IMR-90 (cell line): ENCODE measurements around the gene CYTH2. TPM values are rescaled to one million over a fixed set of nuclear protein-coding genes. Genes with fewer than 3 reads are reported as not detected.

ENCODE experiments used
- ATAC-seq: fragments of 200-7000 bp; cut with Tn5 transposase; 2 replicates; pipeline ENCODE4 v1.9.1; 2020; ENCODE audit warnings: low read depth, mild to moderate bottlenecking, moderate library complexity
- BruUV-seq: library from RNA; stranded (reverse); fragments of 400-500 nt; replicated peaks from 2 replicates; lab custom pipeline; 2021; lab: Mats Ljungman, UMichigan
- CTCF ChIA-PET: fragments of 300-600 bp; formaldehyde crosslinking; extraction: SDS; loops from one replicate; lab custom pipeline; 2021; ENCODE audit warnings: antibody characterized with exemption; lab: Yijun Ruan, JAX
- POLR2A ChIA-PET: fragments of 300-600 bp; sonication (Branson Sonifier 250); formaldehyde crosslinking; loops from one replicate; lab custom pipeline; 2022; ENCODE audit warnings: antibody characterized with exemption; ENCODE audit not compliant: unreplicated experiment; lab: Charles Lee
- DNase-seq: peaks from one replicate; pipeline ENCODE4 v3.0.0; 2013
- H2AFZ ChIP-seq: replicated peaks from 2 replicates; pipeline ENCODE3; 2013; ENCODE audit warnings: low read length, mild to moderate bottlenecking; ENCODE audit not compliant: poor library complexity
- H2AK5ac ChIP-seq: 2 replicates; pipeline ENCODE4 v1.6.1; 2013; ENCODE audit warnings: low read depth, low read length, inconsistent platforms
- H2AK9ac ChIP-seq: replicated peaks from 2 replicates; pipeline ENCODE3; 2013; ENCODE audit warnings: mild to moderate bottlenecking, low read depth, low read length, moderate library complexity; ENCODE audit not compliant: poor library complexity
- H2BK120ac ChIP-seq: 2 replicates; pipeline ENCODE4 v1.6.1; 2013; ENCODE audit warnings: low read depth, low read length, inconsistent platforms
- H2BK15ac ChIP-seq: 3 replicates; pipeline ENCODE4 v1.6.1; 2013; ENCODE audit warnings: low read depth, low read length, inconsistent platforms
- H2BK20ac ChIP-seq: 2 replicates; pipeline ENCODE4 v1.6.1; 2013; ENCODE audit warnings: low read depth, mild to moderate bottlenecking, inconsistent platforms, low read length, moderate library complexity
- H2BK5ac ChIP-seq: 2 replicates; pipeline ENCODE4 v1.6.1; 2013; ENCODE audit warnings: mild to moderate bottlenecking, low read depth, low read length, inconsistent platforms; ENCODE audit not compliant: poor library complexity, severe bottlenecking
- H3K14ac ChIP-seq: replicated peaks from 2 replicates; pipeline ENCODE4 v1.6.1; 2013; ENCODE audit warnings: low read depth, low read length, inconsistent platforms
- H3K18ac ChIP-seq: 2 replicates; pipeline ENCODE4 v1.6.1; 2013; ENCODE audit warnings: low read depth, low read length, control low read depth
- H3K23ac ChIP-seq: 2 replicates; pipeline ENCODE4 v1.6.1; 2013; ENCODE audit warnings: low read depth, low read length, inconsistent platforms
- H3K27ac ChIP-seq: 2 replicates; pipeline ENCODE4 v1.5.1; 2013; ENCODE audit warnings: mild to moderate bottlenecking, control low read depth, low read length; ENCODE audit not compliant: insufficient read depth
- H3K27me3 ChIP-seq: 2 replicates; pipeline ENCODE4 v1.6.1; 2013; ENCODE audit warnings: low read length; ENCODE audit not compliant: control insufficient read depth, insufficient read depth
- H3K36me3 ChIP-seq: 2 replicates; pipeline ENCODE4 v1.6.1; 2013; ENCODE audit warnings: low read length, mixed read lengths; ENCODE audit not compliant: control insufficient read depth, insufficient read depth
- H3K4ac ChIP-seq: 2 replicates; pipeline ENCODE4 v1.6.1; 2013; ENCODE audit warnings: low read depth, low read length, inconsistent platforms
- H3K4me1 ChIP-seq: 2 replicates; pipeline ENCODE4 v1.6.1; 2013; ENCODE audit warnings: low read length, mixed read lengths; ENCODE audit not compliant: control insufficient read depth, insufficient read depth
- H3K4me2 ChIP-seq: 2 replicates; pipeline ENCODE4 v1.6.1; 2013; ENCODE audit warnings: low read depth, mild to moderate bottlenecking, control low read depth, low read length, moderate library complexity
- H3K4me3 ChIP-seq: 2 replicates; pipeline ENCODE4 v1.5.1; 2013; ENCODE audit warnings: low read depth, mild to moderate bottlenecking, control low read depth, low read length, moderate library complexity; ENCODE audit not compliant: insufficient read depth
- H3K56ac ChIP-seq: 2 replicates; pipeline ENCODE4 v1.6.1; 2013; ENCODE audit warnings: low read length, inconsistent platforms; ENCODE audit not compliant: insufficient read depth; ENCODE audit errors: extremely low read depth
- H3K79me1 ChIP-seq, 2 experiments: 2 replicates each; pipeline ENCODE4 v1.6.1; 2013; ENCODE audit warnings: low read length in 2 of 2, inconsistent platforms in 1 of 2, low read depth in 1 of 2
- H3K9ac ChIP-seq: 2 replicates; pipeline ENCODE4 v1.6.1; 2013; ENCODE audit warnings: low read depth, low read length, control low read depth
- H3K9me1 ChIP-seq: 2 replicates; pipeline ENCODE4 v1.6.1; 2013; ENCODE audit warnings: low read length, inconsistent platforms; ENCODE audit not compliant: insufficient read depth
- H3K9me3 ChIP-seq: 2 replicates; pipeline ENCODE4 v1.6.1; 2013; ENCODE audit warnings: low read length; ENCODE audit not compliant: control insufficient read depth, insufficient read depth
- H4K20me1 ChIP-seq: 2 replicates; pipeline ENCODE4 v1.6.1; 2013; ENCODE audit warnings: low read length, inconsistent platforms; ENCODE audit not compliant: insufficient read depth
- H4K5ac ChIP-seq: 2 replicates; pipeline ENCODE4 v1.6.1; 2013; ENCODE audit warnings: mild to moderate bottlenecking, low read depth, low read length, control low read depth
- H4K8ac ChIP-seq, 2 experiments: 2 replicates each; pipeline ENCODE4 v1.6.1; 2013; ENCODE audit warnings: low read depth in 2 of 2, low read length in 2 of 2, control low read depth in 1 of 2, inconsistent platforms in 1 of 2
- H4K91ac ChIP-seq: 2 replicates; pipeline ENCODE4 v1.6.1; 2013; ENCODE audit warnings: low read depth, low read length, inconsistent platforms; ENCODE audit not compliant: insufficient read depth
- BHLHE40 ChIP-seq: fragments of 150-350 bp; IDR thresholded peaks from 2 replicates; pipeline ENCODE4 v1.6.1; 2016; ENCODE audit warnings: mild to moderate bottlenecking, low read depth, low read length
- CEBPB ChIP-seq: IDR thresholded peaks from 2 replicates; pipeline ENCODE4 v1.6.1; 2012; ENCODE audit warnings: low read depth, low read length, improper control_type of control experiment
- CHD1 ChIP-seq: IDR thresholded peaks from 2 replicates; pipeline ENCODE4 v1.6.1; 2012; ENCODE audit warnings: low read depth, low read length, improper control_type of control experiment
- CTCF ChIP-seq: conservative IDR thresholded peaks from 2 replicates; pipeline ENCODE4 v1.5.1; 2012; ENCODE audit warnings: mild to moderate bottlenecking, low read depth, low read length, improper control_type of control experiment
- ELK1 ChIP-seq: fragments of 150-350 bp; IDR thresholded peaks from 2 replicates; pipeline ENCODE4 v1.6.1; 2016; ENCODE audit warnings: low read depth, mild to moderate bottlenecking, low read length, moderate library complexity, borderline replicate concordance
- FOS ChIP-seq: fragments of 150-350 bp; IDR thresholded peaks from 2 replicates; pipeline ENCODE4 v1.6.1; 2016; ENCODE audit warnings: low read depth, low read length
- MAFK ChIP-seq: IDR thresholded peaks from 2 replicates; pipeline ENCODE4 v1.6.1; 2012; ENCODE audit warnings: low read depth, low read length, improper control_type of control experiment
- MAZ ChIP-seq: IDR thresholded peaks from 2 replicates; pipeline ENCODE4 v1.6.1; 2012; ENCODE audit warnings: low read depth, mild to moderate bottlenecking, low read length, improper control_type of control experiment, moderate library complexity, borderline replicate concordance
- MXI1 ChIP-seq: IDR thresholded peaks from 2 replicates; pipeline ENCODE4 v1.6.1; 2012; ENCODE audit warnings: low read depth, mild to moderate bottlenecking, low read length, moderate library complexity, borderline replicate concordance
- NFE2L2 ChIP-seq: fragments of 150-350 bp; IDR thresholded peaks from 2 replicates; pipeline ENCODE4 v1.6.1; 2016; ENCODE audit warnings: low read depth, mild to moderate bottlenecking, low read length
- POLR2A ChIP-seq: IDR thresholded peaks from 2 replicates; pipeline ENCODE4 v1.6.1; 2012; ENCODE audit warnings: mild to moderate bottlenecking, low read depth, low read length
- RAD21 ChIP-seq: IDR thresholded peaks from 2 replicates; pipeline ENCODE4 v1.6.1; 2012; ENCODE audit warnings: low read length, improper control_type of control experiment
- RCOR1 ChIP-seq: IDR thresholded peaks from 2 replicates; pipeline ENCODE4 v1.6.1; 2012; ENCODE audit warnings: mild to moderate bottlenecking, low read length, improper control_type of control experiment; ENCODE audit not compliant: insufficient replicate concordance
- RFX5 ChIP-seq: IDR thresholded peaks from 2 replicates; pipeline ENCODE4 v1.8.0; 2012; ENCODE audit warnings: low read depth, mild to moderate bottlenecking, low read length, moderate library complexity
- SMC3 ChIP-seq: fragments of 150-350 bp; IDR thresholded peaks from 2 replicates; pipeline ENCODE4 v1.6.1; 2016; ENCODE audit warnings: low read depth, mild to moderate bottlenecking, antibody characterized with exemption, low read length, moderate library complexity
- USF2 ChIP-seq: fragments of 150-350 bp; IDR thresholded peaks from 2 replicates; pipeline ENCODE4 v1.6.1; 2017; ENCODE audit warnings: mild to moderate bottlenecking, antibody characterized with exemption, low read length, low read depth
- WGBS, 2 experiments: methylation state at CpG; one replicate each; pipeline versions ENCODE4 v1.1.5 to v1.1.7; 2013; ENCODE audit warnings: missing lambda C conversion rate in 2 of 2; ENCODE audit not compliant: insufficient read length in 1 of 2; ENCODE audit errors: extremely low coverage in 2 of 2; 5-methylcytosine and 5-hydroxymethylcytosine counted together
- dilution Hi-C: fragments of 300-500 bp; cut with HindIII; formaldehyde crosslinking; loops from one replicate; pipeline ENCODE4 v1.14.3; 2018; ENCODE audit warnings: low sequenced_read_pairs; ENCODE audit not compliant: unreplicated experiment
- in situ Hi-C: fragments of 300-500 bp; cut with MboI; formaldehyde crosslinking; loops from 3 replicates; pipeline ENCODE4 v1.14.3; 2019; ENCODE audit warnings: low sequenced_read_pairs, inconsistent platforms, mixed read lengths
- intact Hi-C: fragments of 100-400 bp; cut with micrococcal nuclease; formaldehyde crosslinking; loops from 2 replicates; pipeline ENCODE4 v1.10.0; 2022
- polyA plus RNA-seq, 3 experiments: library from polyadenylated mRNA; depleted of rRNA; stranded (reverse); fragments of >200 nt; gene quantifications; 2 replicates each; pipeline ENCODE4 v1.2.3, GENCODE V29; 2012; ENCODE audit warnings: low replicate concordance in 1 of 3
- total RNA-seq: library from RNA; depleted of rRNA; stranded (reverse); fragments of >200 nt; gene quantifications from 2 replicates; pipeline ENCODE4 v1.2.3, GENCODE V29; 2012

The CYTH2 gene
- total and polyA plus RNA-seq, 2 of the 4 experiments (the other 2 are of a cell fraction): 35.8 to 62.0 TPM

- Histone ChIP-seq H3K56ac (no peak overlapping the region), H2AK5ac (no peak overlapping the region; the same call in 1 of the 2 replicates), H3K36me3 (no peaks in the 10 kb centered on the region; the same call in 1 of the 2 replicates), H3K9me1 (peaks cover 16% of the 10 kb centered on the region), H3K4me1 (peaks cover 27% of the 10 kb centered on the region), H2BK5ac (no peak overlapping the region), H3K14ac (no peak overlapping the region), H3K23ac (no peak overlapping the region), H3K79me1 (peaks cover 0 to 3% of the 10 kb centered on the region in 2 experiments; a peak in 1 of 4 replicates), H4K8ac (no peak overlapping the region), H3K4me2 (no peak overlapping the region), H3K27ac (no peak overlapping the region), H3K27me3 (no peaks in the 10 kb centered on the region), H2BK120ac (no peak overlapping the region), H3K18ac (no peak overlapping the region), H2BK20ac (no peak overlapping the region), H2AFZ (no peak overlapping the region), H2AK9ac (no peak overlapping the region), H3K9ac (no peak overlapping the region), H3K4ac (no peak overlapping the region), H4K5ac (no peak overlapping the region), H4K20me1 (peaks cover 13% of the 10 kb centered on the region), H3K4me3 (no peak overlapping the region), H4K91ac (no peak overlapping the region), H3K9me3 (no peaks in the 10 kb centered on the region), H2BK15ac (no peak overlapping the region)
- TF ChIP-seq NFE2L2 (no peak), SMC3 (no peak), ELK1 (no peak), CTCF (no peak), POLR2A (no peak), MXI1 (no peak), USF2 (no peak), MAFK (no peak), RCOR1 (no peak), CHD1 (no peak), CEBPB (no peak), RAD21 (no peak), RFX5 (no peak), FOS (no peak), BHLHE40 (no peak), MAZ (no peak)
- ATAC-seq (no peak), DNase-seq (no peak)
- dilution Hi-C loops: no loop called here
- intact Hi-C loops: no loop called here
- ChIA-PET POLR2A (no interaction called here), CTCF (no interaction called here)
- no TSS peak for BruUV-seq
- 77% methylated on average over 8 of the region's 37 CpGs; no CpG with 5 or more reads in 1 of the 2 experiments for WGBS, 2 experiments
- in situ Hi-C loops: no loop called here
Observed at GRCh38 chr19:48484931-48485612, 15.9 kb downstream of the CYTH2 start.
